HepG2 (cell line): ENCODE results near the gene ERBB3. TPM values are rescaled to one million over a fixed set of nuclear protein-coding genes. Genes with fewer than 3 reads are reported as not detected.

Experiments
- BORCS8-MEF2B ChIP-seq: sonication (generic); formaldehyde crosslinking; IDR thresholded peaks from 2 replicates; pipeline ENCODE4 v1.8.0; 2022; ENCODE audit warnings: mild to moderate bottlenecking, missing genetic modification reagents
- CHD2 ChIP-seq: IDR thresholded peaks from 2 replicates; pipeline ENCODE4 v1.6.1; 2011; ENCODE audit warnings: low read depth, low read length, improper control_type of control experiment
- CHD4 ChIP-seq: fragments of 200-600 bp; sonication (generic); IDR thresholded peaks from 2 replicates; pipeline ENCODE4 v1.7.0; 2017; ENCODE audit warnings: mild to moderate bottlenecking, low read length, borderline replicate concordance
- ERF ChIP-seq: IDR thresholded peaks from 2 replicates; pipeline ENCODE4 v1.6.1; 2018; ENCODE audit warnings: missing biosample characterization, missing genetic modification reagents
- GATAD2A ChIP-seq: IDR thresholded peaks from 2 replicates; pipeline ENCODE4 v1.6.1; 2016
- GPN1 ChIP-seq: sonication (generic); formaldehyde crosslinking; IDR thresholded peaks from 2 replicates; pipeline ENCODE4 v1.5.1; 2020; ENCODE audit warnings: missing genetic modification reagents, borderline replicate concordance
- HNF1B ChIP-seq: sonication (generic); formaldehyde crosslinking; IDR thresholded peaks from 2 replicates; pipeline ENCODE4 v1.5.1; 2020; ENCODE audit warnings: mild to moderate bottlenecking, moderate library complexity, missing genetic modification reagents
- HOXA7 ChIP-seq: sonication (generic); formaldehyde crosslinking; IDR thresholded peaks from 2 replicates; pipeline ENCODE4 v1.8.1; 2022; ENCODE audit warnings: mild to moderate bottlenecking, missing genetic modification reagents, moderate library complexity
- KIAA2018 ChIP-seq: sonication (generic); formaldehyde crosslinking; IDR thresholded peaks from 2 replicates; pipeline ENCODE4 v1.5.0; 2020; ENCODE audit warnings: mild to moderate bottlenecking, missing genetic modification reagents, borderline replicate concordance
- LCORL ChIP-seq, 2 experiments: fragments of 450-650 bp in 1 of 2; sonication (generic) in 1 of 2; formaldehyde crosslinking in 1 of 2; IDR thresholded peaks; 2 replicates each; pipeline versions ENCODE4 v1.5.0 to v1.6.1; 2017 to 2020; ENCODE audit warnings: antibody characterized with exemption in 1 of 2, missing genetic modification reagents in 1 of 2
- NBN ChIP-seq: fragments of 450-650 bp; conservative IDR thresholded peaks from 2 replicates; pipeline ENCODE4 v1.6.1; 2017
- NR2F2 ChIP-seq: IDR thresholded peaks from 2 replicates; pipeline ENCODE4 v1.6.1; 2012; ENCODE audit warnings: low read depth, inconsistent platforms, borderline replicate concordance
- POLR2AphosphoS2 ChIP-seq: IDR thresholded peaks from 2 replicates; pipeline ENCODE4 v1.6.1; 2011; ENCODE audit warnings: low read depth, low read length, improper control_type of control experiment
- TEAD3 ChIP-seq: optimal IDR thresholded peaks from 2 replicates; pipeline ENCODE3; 2016; ENCODE audit warnings: borderline replicate concordance
- ZBTB8A ChIP-seq: sonication (generic); formaldehyde crosslinking; IDR thresholded peaks from 2 replicates; pipeline ENCODE4 v1.4.0; 2020; ENCODE audit warnings: mild to moderate bottlenecking, low read depth, missing genetic modification reagents, borderline replicate concordance
- ZFYVE20 ChIP-seq: sonication (generic); formaldehyde crosslinking; IDR thresholded peaks from 2 replicates; pipeline ENCODE4 v1.8.0; 2023; ENCODE audit warnings: low read depth, mild to moderate bottlenecking, moderate library complexity, missing genetic modification reagents, borderline replicate concordance
- ZNF224 ChIP-seq: sonication (generic); formaldehyde crosslinking; IDR thresholded peaks from 2 replicates; pipeline ENCODE4 v1.5.0; 2020; ENCODE audit warnings: mild to moderate bottlenecking, missing genetic modification reagents
- ZNF264 ChIP-seq: sonication (generic); formaldehyde crosslinking; IDR thresholded peaks from 2 replicates; pipeline ENCODE4 v1.4.0; 2020; ENCODE audit warnings: missing genetic modification reagents
- ZNF33B ChIP-seq: sonication (generic); formaldehyde crosslinking; IDR thresholded peaks from 2 replicates; pipeline ENCODE4 v1.5.1; 2020; ENCODE audit warnings: mild to moderate bottlenecking, missing genetic modification reagents
- ZNF891 ChIP-seq: sonication (generic); formaldehyde crosslinking; IDR thresholded peaks from 2 replicates; pipeline ENCODE4 v1.5.0; 2020; ENCODE audit warnings: mild to moderate bottlenecking, missing genetic modification reagents
- polyA plus RNA-seq, 8 experiments: library from polyadenylated mRNA; depleted of rRNA in 3 of 8; stranded (reverse) in 7 of 8; unstranded in 1 of 8; fragments of >200 nt; fragmentation: Illumina TruSeq in 4 of 8; extraction: Trizol in 4 of 8; gene quantifications; 2 replicates each; pipeline versions ENCODE4 v1.2.1 to v1.2.3, GENCODE V29; 2011 to 2016; ENCODE audit warnings: low read depth in 4 of 8, missing spikeins in 1 of 8, mixed read lengths in 1 of 8; ENCODE audit not compliant: insufficient read depth in 1 of 8
- total RNA-seq, 5 experiments: library from RNA; depleted of rRNA; stranded (reverse); fragments of >200 nt; fragmentation: Illumina TruSeq; extraction: Trizol; gene quantifications; 2 replicates each; pipeline ENCODE4 v1.2.3, GENCODE V29; 2016; ENCODE audit warnings: low read depth in 1 of 5

Gene ERBB3
- total and polyA plus RNA-seq, 2 of the 13 experiments (the other 11 are each of a cell fraction or from before 2014, with no cell fraction given): 93.6 to 358 TPM

GRCh38 chr12:56081393-56082347, 1.7 kb downstream of the ERBB3 start (continued):
- TF ChIP-seq KIAA2018 (no peak), HNF1B (CRISPR knock-in tag) (peak; percentile 98), GPN1 (no peak), ZNF891 (CRISPR knock-in tag) (no peak), LCORL (IDR thresholded peaks at IDR 0.05) (0 out of 2 replicates have a peak, but pooled peaks have one; percentile 33), LCORL (CRISPR knock-in tag; IDR thresholded peaks at IDR 0.05) (peak; percentile 96), ZNF33B (CRISPR knock-in tag) (peak; percentile 68; the same call in 1 of the 2 replicates), POLR2AphosphoS2 (no peak), ERF (CRISPR knock-in tag) (peak; percentile 97), HOXA7 (no peak), ZNF264 (peak; percentile 93), CHD2 (no peak), ZBTB8A (CRISPR knock-in tag) (no peak; the same call in 1 of the 2 replicates), BORCS8-MEF2B (CRISPR knock-in tag) (no peak), NR2F2 (peak; percentile 89), ZFYVE20 (CRISPR knock-in tag) (no peak), NBN (no peak), GATAD2A (CRISPR knock-in tag) (peak; percentile 98), ZNF224 (no peak), TEAD3 (CRISPR knock-in tag) (peak; percentile 91), CHD4 (no peak)
